Prostate gland (tissue), 2 donors: ENCODE data around the gene STAMBP.

Source experiments
- CTCF ChIP-seq, 4 experiments: fragments of 200-600 bp in 2 of 4; fragments of 450-650 bp in 2 of 4; sonication (generic) in 2 of 4; IDR thresholded peaks; 1 replicate in 3 of 4; 2 replicates in 1 of 4; pipeline ENCODE4 v1.5.1; 2016 to 2019; ENCODE audit warnings: antibody characterized with exemption in 4 of 4, mild to moderate bottlenecking in 2 of 4, moderate library complexity in 2 of 4
- POLR2A ChIP-seq: fragments of 450-650 bp; IDR thresholded peaks from one replicate; pipeline ENCODE4 v1.6.1; 2016; ENCODE audit warnings: antibody characterized with exemption, mild to moderate bottlenecking
- POLR2AphosphoS5 ChIP-seq: sonication (generic); formaldehyde crosslinking; IDR thresholded peaks from one replicate; pipeline ENCODE4 v1.6.1; 2017; ENCODE audit warnings: antibody characterized with exemption

- no peak for TF ChIP-seq CTCF (IDR thresholded peaks at IDR 0.05)
- peak; percentile 54 for TF ChIP-seq POLR2AphosphoS5
- no peak for TF ChIP-seq POLR2A
These were observed 64.0 kb downstream of the STAMBP start, which contains the start of gene ACTG2 for GRCh38 chr2:73892631-73893329.
